ENCODE results near the gene FGF7.

- TF ChIP-seq CTCF (IDR thresholded peaks at IDR 0.05) = no peak
- TF ChIP-seq POLR2A (IDR thresholded peaks at IDR 0.05) = no peak
Measured at GRCh38 chr15:49415149-49415548, 7.9 kb upstream of the FGF7 start.

All from body of pancreas (tissue), 4 donors.